Gastrocnemius medialis (tissue), 4 donors: Measurements from ENCODE around the gene AGPAT3. TPM values are rescaled to one million over a fixed set of nuclear protein-coding genes. Genes with fewer than 3 reads are reported as not detected.

ENCODE experiments used
- ATAC-seq, 2 donors: fragments of 150-250 bp; one replicate each; pipeline ENCODE4 v1.9.1; 2016
- DNase-seq, 2 donors: peaks; one replicate each; pipeline ENCODE4 v3.0.0-alpha.2; 2019
- H3K27ac ChIP-seq, 4 donors: fragments of 200-600 bp; sonication (generic); 1 replicate in 1 of 4; 2 replicates in 3 of 4; pipeline ENCODE4 v1.5.1; 2016 to 2018; ENCODE audit warnings: mild to moderate bottlenecking in 2 of 4, moderate library complexity in 1 of 4
- H3K27me3 ChIP-seq, 3 donors: fragments of 200-600 bp; sonication (generic) in 2 of 3; 1 replicate in 1 of 3; 2 replicates in 2 of 3; pipeline versions ENCODE4 v1.5.1 to v1.6.0; 2016 to 2019; ENCODE audit warnings: mild to moderate bottlenecking in 1 of 3, moderate library complexity in 1 of 3
- H3K36me3 ChIP-seq, 2 donors: fragments of 200-600 bp; sonication (generic) in 1 of 2; one replicate each; pipeline ENCODE4 v1.5.1; 2017 to 2018
- H3K4me1 ChIP-seq, 2 donors: fragments of 200-600 bp; sonication (generic) in 1 of 2; one replicate each; pipeline ENCODE4 v1.5.1; 2016 to 2017; ENCODE audit warnings: mild to moderate bottlenecking in 2 of 2
- H3K4me3 ChIP-seq, 4 donors: fragments of 200-600 bp; sonication (generic) in 3 of 4; 1 replicate in 1 of 4; 2 replicates in 3 of 4; pipeline ENCODE4 v1.5.1; 2016 to 2019; ENCODE audit warnings: mild to moderate bottlenecking in 2 of 4
- H3K9me3 ChIP-seq, 3 donors: fragments of 200-600 bp; sonication (generic) in 2 of 3; 1 replicate in 1 of 3; 2 replicates in 2 of 3; pipeline ENCODE4 v1.5.1; 2016 to 2019
- CTCF ChIP-seq, 5 experiments: fragments of 450-650 bp in 3 of 5; fragments of 200-600 bp in 2 of 5; sonication (generic) in 2 of 5; IDR thresholded peaks in 4 of 5; conservative IDR thresholded peaks in 1 of 5; 1 replicate in 4 of 5; 2 replicates in 1 of 5; pipeline ENCODE4 v1.5.1; 2016 to 2019; ENCODE audit warnings: antibody characterized with exemption in 5 of 5, mild to moderate bottlenecking in 3 of 5, moderate library complexity in 3 of 5
- POLR2A ChIP-seq, 2 donors: fragments of 450-650 bp; IDR thresholded peaks; one replicate each; pipeline ENCODE4 v1.6.1; 2017; ENCODE audit warnings: antibody characterized with exemption in 2 of 2, mild to moderate bottlenecking in 2 of 2, moderate library complexity in 2 of 2
- in situ Hi-C, 4 donors: fragments of 200-750 bp; cut with MboI; loops; one replicate each; pipeline versions ENCODE4 v1.15.0 to v1.8.0; 2017; ENCODE audit warnings: low sequenced_read_pairs in 4 of 4
- intact Hi-C: fragments of 100-400 bp; cut with DNase I; formaldehyde crosslinking; loops from one replicate; pipeline ENCODE4 v1.15.1; 2023; ENCODE audit warnings: low total_unique reads
- total RNA-seq, 4 donors: library from RNA; depleted of rRNA; stranded (reverse); fragments of >200 nt; gene quantifications; one replicate each; pipeline versions ENCODE4 v1.1.0 to v1.2.3, GENCODE V29; 2016

Gene AGPAT3
- total RNA-seq, 4 donors from 2014 or later: 44.2 to 102 (median 59.3) TPM

GRCh38 chr21:43991447-43991991 is 126.5 kb downstream of the AGPAT3 start:
- H3K27ac ChIP-seq: no peak overlapping the region
- intact Hi-C loops: no loop called here
- DNase-seq: no peak

GRCh38 chr21:43992121-43992520 is 127.1 kb downstream of the AGPAT3 start:
- intact Hi-C loops: no loop called here
- DNase-seq: no peak
- H3K4me1 ChIP-seq: peaks cover 4 to 6% of the 10 kb centered on the region in 2 donors
- H3K4me3 ChIP-seq: no peak overlapping the region
- no peak for ATAC-seq
- TF ChIP-seq CTCF (IDR thresholded peaks at IDR 0.05 in 4 of 5, conservative IDR thresholded peaks at IDR 0.05 in 1 of 5): no peak
- TF ChIP-seq POLR2A (IDR thresholded peaks at IDR 0.05): no peak
- no peaks in the 10 kb centered on the region for H3K9me3 ChIP-seq
- H3K27ac ChIP-seq: no peak overlapping the region
- in situ Hi-C loops: no loop called here
- no peaks in the 10 kb centered on the region for H3K36me3 ChIP-seq
- no peaks in the 10 kb centered on the region for H3K27me3 ChIP-seq

More at GRCh38 chr21:43991447-43991991, 126.5 kb downstream of the AGPAT3 start:
- peaks cover 4 to 12% of the 10 kb centered on the region in 2 donors for H3K4me1 ChIP-seq
- H3K36me3 ChIP-seq: no peaks in the 10 kb centered on the region
- in situ Hi-C loops: no loop called here
- no peaks in the 10 kb centered on the region for H3K9me3 ChIP-seq
- no peak for ATAC-seq
- no peaks in the 10 kb centered on the region for H3K27me3 ChIP-seq
- TF ChIP-seq POLR2A (IDR thresholded peaks at IDR 0.05): no peak
- no peak overlapping the region for H3K4me3 ChIP-seq

DNA sequence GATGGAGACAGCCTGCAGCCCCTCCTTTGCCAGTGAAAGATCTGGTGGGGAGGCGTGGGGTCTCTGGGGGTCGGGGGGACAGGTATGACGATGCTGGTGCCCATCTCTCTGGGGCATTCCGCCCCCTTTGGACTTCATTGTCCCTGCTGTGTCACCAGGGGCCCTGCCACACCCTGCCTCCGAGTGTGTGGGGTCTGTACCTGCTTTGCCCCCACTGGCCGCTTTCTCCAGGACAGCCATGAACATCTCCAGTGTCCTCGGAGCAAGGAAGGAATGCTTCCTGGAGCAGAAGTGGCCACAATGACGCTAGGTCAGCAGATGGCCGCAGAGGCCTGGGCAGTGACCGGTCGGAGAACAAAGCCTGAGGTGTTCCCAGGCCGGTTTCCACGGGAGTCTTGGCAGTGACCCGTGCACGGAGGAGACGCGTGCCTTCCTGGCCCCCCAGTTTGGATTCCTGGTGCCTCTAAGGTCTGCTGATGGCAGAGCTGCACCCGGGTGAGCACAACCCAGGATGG is 128.5 kb downstream of the AGPAT3 start:
- in situ Hi-C loops: no loop called here
- Histone ChIP-seq H3K27ac (no peak overlapping the region), H3K27me3 (no peaks in the 10 kb centered on the region), H3K4me1 (no peaks in the 10 kb centered on the region), H3K4me3 (no peak overlapping the region), H3K9me3 (no peaks in the 10 kb centered on the region), H3K36me3 (no peaks in the 10 kb centered on the region)
- intact Hi-C loops: no loop called here
- no peak for ATAC-seq
- no peak for DNase-seq
- TF ChIP-seq POLR2A (IDR thresholded peaks at IDR 0.05) (no peak), CTCF (IDR thresholded peaks at IDR 0.05 in 4 of 5, conservative IDR thresholded peaks at IDR 0.05 in 1 of 5) (no peak)

DNA sequence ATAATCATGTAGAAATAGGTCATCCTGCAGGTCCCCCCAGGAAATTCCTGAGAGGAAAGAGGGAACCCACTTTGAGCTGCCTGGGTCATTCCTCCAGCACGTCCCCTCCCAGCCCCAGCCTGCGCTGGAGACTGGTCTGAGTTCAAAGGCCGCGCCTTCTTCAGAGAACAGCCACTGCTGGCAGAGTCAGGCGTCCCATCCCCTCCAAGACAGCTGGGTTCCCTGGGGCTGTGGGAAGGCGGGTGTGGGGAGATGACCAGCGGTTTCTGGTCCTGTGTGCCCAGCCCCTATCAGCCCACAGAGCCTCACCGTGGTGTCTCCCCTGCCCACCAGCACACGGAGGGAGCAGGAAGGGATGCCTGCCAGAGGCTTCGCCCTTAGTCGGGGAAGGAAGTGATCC is 129.1 kb downstream of the AGPAT3 start:
- no peaks in the 10 kb centered on the region for H3K9me3 ChIP-seq
- H3K4me1 ChIP-seq: no peaks in the 10 kb centered on the region
- no peaks in the 10 kb centered on the region for H3K36me3 ChIP-seq
- H3K27ac ChIP-seq: no peak overlapping the region
- no peak for DNase-seq
- no peak for TF ChIP-seq POLR2A (IDR thresholded peaks at IDR 0.05)
- no peak for TF ChIP-seq CTCF (IDR thresholded peaks at IDR 0.05 in 4 of 5, conservative IDR thresholded peaks at IDR 0.05 in 1 of 5)
- in situ Hi-C loops (no loop called here), intact Hi-C loops (no loop called here)
- no peak for ATAC-seq
- no peaks in the 10 kb centered on the region for H3K27me3 ChIP-seq
- no peak overlapping the region for H3K4me3 ChIP-seq

DNA sequence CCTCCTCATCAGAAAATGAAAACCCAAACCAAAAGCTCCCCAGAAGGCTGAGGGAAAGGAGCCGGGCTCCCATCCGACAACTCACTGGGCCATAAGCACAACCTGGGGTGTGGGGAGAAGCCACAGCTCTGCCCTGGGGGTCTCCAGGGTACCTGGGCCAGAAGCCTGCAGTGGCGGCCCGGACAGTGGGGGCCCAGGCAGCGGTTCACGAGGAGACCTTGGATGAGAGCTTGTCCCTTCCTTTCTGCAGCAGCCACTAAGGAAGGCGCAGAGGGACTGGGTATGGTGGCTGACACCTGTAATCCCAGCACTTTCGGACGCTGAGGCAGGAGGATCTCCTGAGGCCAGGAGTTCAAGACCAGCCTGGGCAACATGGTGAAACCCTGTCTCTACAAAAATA is 129.6 kb downstream of the AGPAT3 start:
- in situ Hi-C loops: no loop called here
- Histone ChIP-seq H3K9me3 (no peaks in the 10 kb centered on the region), H3K27me3 (no peaks in the 10 kb centered on the region), H3K36me3 (no peaks in the 10 kb centered on the region), H3K4me3 (no peak overlapping the region), H3K27ac (no peak overlapping the region), H3K4me1 (no peaks in the 10 kb centered on the region)
- ATAC-seq (no peak), DNase-seq (no peak)
- TF ChIP-seq CTCF (IDR thresholded peaks at IDR 0.05 in 4 of 5, conservative IDR thresholded peaks at IDR 0.05 in 1 of 5) (no peak), POLR2A (IDR thresholded peaks at IDR 0.05) (no peak)
- intact Hi-C loops: no loop called here
